GM23338 (cell line): ENCODE results near the gene EGFL7. TPM values are rescaled to one million over a fixed set of nuclear protein-coding genes. Genes with fewer than 3 reads are reported as not detected.

Experiments used
- ATAC-seq: fragments of 200-7000 bp; cut with Tn5 transposase; 3 replicates; pipeline ENCODE4 v1.9.1; 2020
- DNase-seq: peaks from one replicate; pipeline ENCODE4 v3.0.0-alpha.2; 2015; ENCODE audit warnings: low spot score
- H2AFZ ChIP-seq: fragments of 200-600 bp; sonication (generic); 2 replicates; pipeline ENCODE4 v1.8.0; 2016; ENCODE audit warnings: antibody characterized with exemption, mild to moderate bottlenecking, moderate library complexity
- H3F3A ChIP-seq: fragments of 200-600 bp; sonication (generic); replicated peaks from 2 replicates; pipeline ENCODE4 v1.8.0; 2017; ENCODE audit warnings: antibody characterized with exemption, mixed run types, low read depth
- H3K27ac ChIP-seq: fragments of 200-600 bp; sonication (generic); 2 replicates; pipeline ENCODE4 v1.6.1; 2016; ENCODE audit warnings: low read depth
- H3K27me3 ChIP-seq: fragments of 200-600 bp; sonication (generic); 2 replicates; pipeline ENCODE4 v1.8.0; 2016; ENCODE audit warnings: mild to moderate bottlenecking, mixed run types, moderate library complexity; ENCODE audit not compliant: insufficient read depth
- H3K36me3 ChIP-seq: fragments of 200-600 bp; sonication (generic); 2 replicates; pipeline ENCODE4 v1.8.0; 2016; ENCODE audit warnings: mild to moderate bottlenecking; ENCODE audit not compliant: insufficient read depth
- H3K4me1 ChIP-seq: fragments of 200-600 bp; sonication (generic); 2 replicates; pipeline ENCODE4 v1.8.0; 2016; ENCODE audit warnings: mild to moderate bottlenecking, moderate library complexity; ENCODE audit not compliant: insufficient read depth
- H3K4me2 ChIP-seq: fragments of 200-600 bp; sonication (generic); 2 replicates; pipeline ENCODE4 v1.7.1; 2017; ENCODE audit warnings: mixed run types
- H3K4me3 ChIP-seq: fragments of 200-600 bp; sonication (generic); 2 replicates; pipeline ENCODE4 v1.6.1; 2016; ENCODE audit warnings: mixed run types
- H3K79me2 ChIP-seq: fragments of 200-600 bp; sonication (generic); replicated peaks from 2 replicates; pipeline ENCODE4 v1.8.0; 2017; ENCODE audit warnings: mild to moderate bottlenecking; ENCODE audit not compliant: insufficient read depth
- H3K9me2 ChIP-seq: fragments of 200-600 bp; sonication (generic); 2 replicates; pipeline ENCODE4 v1.8.0; 2017; ENCODE audit not compliant: insufficient read depth
- H4K20me1 ChIP-seq: fragments of 200-600 bp; sonication (generic); replicated peaks from 2 replicates; pipeline ENCODE4 v1.8.0; 2017; ENCODE audit warnings: mild to moderate bottlenecking; ENCODE audit not compliant: insufficient read depth
- H3K27ac Mint-ChIP-seq: 2 replicates; pipeline ENCODE4 v1.8.0; 2020; ENCODE audit warnings: inconsistent platforms, mild to moderate bottlenecking, moderate library complexity, mixed read lengths
- H3K27me3 Mint-ChIP-seq: 3 replicates; pipeline ENCODE4 v1.8.0; 2022; ENCODE audit warnings: low read depth, mild to moderate bottlenecking, moderate library complexity, mixed read lengths, inconsistent platforms; ENCODE audit not compliant: insufficient read depth, poor library complexity
- H3K36me3 Mint-ChIP-seq: 3 replicates; pipeline ENCODE4 v1.8.0; 2021; ENCODE audit warnings: low read depth, mild to moderate bottlenecking, inconsistent platforms, moderate library complexity, mixed read lengths
- H3K4me1 Mint-ChIP-seq: 3 replicates; pipeline ENCODE4 v1.8.0; 2020; ENCODE audit warnings: mild to moderate bottlenecking, inconsistent platforms, mixed read lengths
- H3K4me3 Mint-ChIP-seq: 3 replicates; pipeline ENCODE4 v1.8.0; 2021; ENCODE audit warnings: moderate library complexity, mild to moderate bottlenecking, inconsistent platforms, mixed read lengths
- H3K9me3 Mint-ChIP-seq: 3 replicates; pipeline ENCODE4 v1.8.0; 2020; ENCODE audit warnings: moderate library complexity, mild to moderate bottlenecking, inconsistent platforms, mixed read lengths
- CREB1 ChIP-seq: fragments of 250-450 bp; sonication (Bioruptor Pico); IDR thresholded peaks from 2 replicates; pipeline ENCODE4 v1.5.0; 2020; ENCODE audit warnings: low read depth, mild to moderate bottlenecking, moderate library complexity
- ETS1 ChIP-seq: IDR thresholded peaks from 2 replicates; pipeline ENCODE4 v1.6.1; 2016; ENCODE audit warnings: antibody characterized with exemption
- EZH2 ChIP-seq: fragments of 200-600 bp; sonication (generic); IDR thresholded peaks from one replicate; pipeline ENCODE4 v1.8.0; 2017; ENCODE audit warnings: antibody characterized with exemption, mild to moderate bottlenecking, low read depth; ENCODE audit not compliant: unreplicated experiment
- EZH2phosphoT487 ChIP-seq: fragments of 200-600 bp; sonication (generic); IDR thresholded peaks from one replicate; pipeline ENCODE4 v1.8.1; 2018; ENCODE audit warnings: antibody characterized with exemption; ENCODE audit not compliant: unreplicated experiment
- JUNB ChIP-seq: IDR thresholded peaks from one replicate; pipeline ENCODE4 v1.6.1; 2016; ENCODE audit warnings: antibody characterized with exemption; ENCODE audit not compliant: unreplicated experiment
- REST ChIP-seq: IDR thresholded peaks from one replicate; pipeline ENCODE4 v1.6.1; 2018; ENCODE audit warnings: antibody characterized with exemption; ENCODE audit not compliant: unreplicated experiment
- ZNF114 ChIP-seq: fragments of 250-450 bp; sonication (Bioruptor Pico); IDR thresholded peaks from 2 replicates; pipeline ENCODE4 v1.5.0; 2020; ENCODE audit warnings: mild to moderate bottlenecking, moderate library complexity
- ZNF331 ChIP-seq: fragments of 250-450 bp; sonication (Bioruptor Pico); IDR thresholded peaks from 2 replicates; pipeline ENCODE4 v1.5.0; 2020; ENCODE audit warnings: low read depth, mild to moderate bottlenecking, moderate library complexity
- polyA plus RNA-seq: library from polyadenylated mRNA; unstranded; fragments of >200 nt; fragmentation: Nextera tagmentation; extraction: Ambion mirVana; gene quantifications from 2 replicates; pipeline ENCODE4 v1.2.1, GENCODE V29; 2016
- total RNA-seq: library from RNA; depleted of rRNA; stranded (reverse); fragments of >200 nt; shearing (Covaris generic); gene quantifications from 2 replicates; pipeline ENCODE4 v1.2.3, GENCODE V29; 2014

The EGFL7 gene
- total and polyA plus RNA-seq, 2 experiments from 2014 or later: 44.4 to 60.8 TPM

GRCh38 chr9:136622538-136622948 lies 40.2 kb upstream of the EGFL7 start:
- no peaks in the 10 kb centered on the region for H3K9me3 Mint-ChIP-seq
- Histone ChIP-seq H3K9me2 (no peaks in the 10 kb centered on the region), H3K27ac (no peak overlapping the region), H4K20me1 (no peaks in the 10 kb centered on the region), H2AFZ (no peak overlapping the region), H3K36me3 (no peaks in the 10 kb centered on the region), H3F3A (no peaks in the 10 kb centered on the region), H3K4me1 (no peaks in the 10 kb centered on the region), H3K4me2 (no peak overlapping the region), H3K79me2 (no peaks in the 10 kb centered on the region), H3K27me3 (no peaks in the 10 kb centered on the region), H3K4me3 (no peak overlapping the region)
- no peak overlapping the region for H3K4me3 Mint-ChIP-seq
- H3K27me3 Mint-ChIP-seq: peaks cover 3% of the 10 kb centered on the region
- no peaks in the 10 kb centered on the region for H3K36me3 Mint-ChIP-seq
- no peak for DNase-seq
- peaks cover 5% of the 10 kb centered on the region; the same call in 2 of the 3 replicates for H3K4me1 Mint-ChIP-seq
- TF ChIP-seq CREB1 (CRISPR knock-in tag) (no peak), JUNB (no peak), ETS1 (no peak), ZNF114 (CRISPR knock-in tag) (no peak), EZH2phosphoT487 (no peak), REST (no peak), ZNF331 (CRISPR knock-in tag) (no peak), EZH2 (no peak)
- no peak for ATAC-seq
- no peak overlapping the region for H3K27ac Mint-ChIP-seq

- no peaks in the 10 kb centered on the region for H3K9me2 ChIP-seq
- peaks cover 3% of the 10 kb centered on the region for H3K27me3 Mint-ChIP-seq
- H3K27me3 ChIP-seq: no peaks in the 10 kb centered on the region
- ATAC-seq (no peak), DNase-seq (no peak)
- H3K79me2 ChIP-seq: no peaks in the 10 kb centered on the region
- no peak overlapping the region for H3K27ac Mint-ChIP-seq
- H3K4me3 ChIP-seq: no peak overlapping the region
- TF ChIP-seq ZNF114 (CRISPR knock-in tag) (no peak), EZH2 (no peak)
- no peaks in the 10 kb centered on the region for H3K9me3 Mint-ChIP-seq
- no peaks in the 10 kb centered on the region for H4K20me1 ChIP-seq
- no peaks in the 10 kb centered on the region for H3F3A ChIP-seq
- no peak overlapping the region for H2AFZ ChIP-seq
- H3K36me3 Mint-ChIP-seq: no peaks in the 10 kb centered on the region
- H3K36me3 ChIP-seq: no peaks in the 10 kb centered on the region
- no peak overlapping the region for H3K4me3 Mint-ChIP-seq
- no peak overlapping the region for H3K27ac ChIP-seq
- no peaks in the 10 kb centered on the region for H3K4me1 ChIP-seq
- H3K4me2 ChIP-seq: no peak overlapping the region
- peaks cover 6% of the 10 kb centered on the region; the same call in 2 of the 3 replicates for H3K4me1 Mint-ChIP-seq
These were observed 39.5 kb upstream of the EGFL7 start for GRCh38 chr9:136623016-136623841.
